ENCODE results near the gene TCEAL3.
"Not testable (repeated sequence)": the region's sequence is repeated elsewhere in the genome, so short reads cannot be mapped to it uniquely, and the experiment has no call there.

Gene TCEAL3

DNA sequence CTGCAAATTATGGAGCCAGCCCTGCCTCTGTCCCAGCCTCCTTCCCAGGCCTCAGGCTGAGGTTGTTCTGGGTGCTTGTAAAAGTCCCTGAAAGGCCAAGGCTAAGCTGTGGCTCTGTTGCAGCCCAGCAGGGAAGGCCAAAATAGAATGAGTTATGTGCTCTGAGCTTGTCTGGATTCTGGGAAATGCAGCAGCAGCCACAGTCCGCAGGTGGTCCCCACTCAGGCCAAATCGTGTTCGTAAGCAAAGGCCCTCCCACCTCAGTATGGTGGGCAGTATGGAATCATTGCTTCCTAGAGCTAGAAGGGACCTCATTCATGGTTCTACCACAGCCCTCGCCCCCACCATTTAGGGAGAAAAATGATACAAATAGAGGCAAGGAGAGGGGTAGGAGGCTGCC lies 16.3 kb downstream of the TCEAL3 start:
- no peak for DNase-seq (ENCODE audit: extremely low read depth in 1 of 2, low read depth in 1 of 2)

GRCh38 chrX:103626855-103627254 lies 19.1 kb downstream of the TCEAL3 start:
- DNase-seq (ENCODE audit: extremely low read depth in 1 of 2, low read depth in 1 of 2) = no peak

DNA sequence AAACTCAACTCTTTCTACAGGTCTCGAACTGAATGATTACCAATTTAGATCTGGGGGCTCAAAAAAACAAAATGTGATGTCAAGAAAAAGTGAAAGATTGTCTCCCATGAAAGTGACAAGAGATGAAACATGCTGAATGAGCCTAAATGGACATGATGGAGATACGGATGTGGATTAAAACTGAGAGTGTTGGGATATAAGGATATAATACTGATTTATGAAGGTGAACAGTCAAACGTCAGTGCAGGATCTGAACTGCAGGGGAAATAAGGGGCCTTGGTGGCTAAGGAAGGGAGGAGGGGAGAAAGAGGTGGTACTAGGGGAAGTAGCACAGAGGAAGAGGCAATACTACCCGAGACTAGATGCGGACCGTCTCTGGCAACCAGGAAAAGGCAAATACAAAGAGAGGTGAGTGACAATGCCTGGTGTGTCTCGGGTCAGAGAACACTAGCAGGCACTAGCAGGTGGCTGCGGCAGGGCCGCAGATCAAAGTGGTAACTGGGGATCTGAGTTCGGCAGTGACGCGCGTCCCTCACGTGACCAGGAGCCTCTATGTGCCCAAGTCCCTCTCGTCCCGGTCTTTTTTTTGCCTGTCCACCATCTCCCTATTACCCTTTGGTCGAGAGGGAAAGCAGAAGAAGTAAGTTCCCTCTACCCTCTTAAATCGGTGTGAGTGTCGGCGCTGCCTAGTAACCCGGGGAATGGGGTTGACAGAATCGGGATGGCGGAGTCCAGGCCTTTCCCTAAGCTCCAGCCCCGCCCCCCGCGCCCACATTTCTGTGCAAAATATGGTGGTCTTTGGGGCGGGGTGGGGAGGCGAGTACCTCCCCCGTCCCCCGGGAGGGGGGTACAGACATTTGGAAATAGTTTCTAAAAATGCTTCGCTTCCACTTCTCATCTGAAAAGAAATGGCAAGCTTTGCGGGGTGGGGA lies 20.9 kb downstream of the TCEAL3 start, which contains the start of gene TCEAL1:
Gene TCEAL1, plus strand, starts transcription at position 590 of the 932 bp plus-strand sequence. CDS start 942 bp downstream, outside the sequence.
- DNase-seq (ENCODE audit: extremely low read depth in 1 of 2, low read depth in 1 of 2) = no peak

GRCh38 chrX:103629318-103630170 lies 21.8 kb downstream of the TCEAL3 start:
- DNase-seq (ENCODE audit: extremely low read depth in 1 of 2, low read depth in 1 of 2) = no peak

DNA sequence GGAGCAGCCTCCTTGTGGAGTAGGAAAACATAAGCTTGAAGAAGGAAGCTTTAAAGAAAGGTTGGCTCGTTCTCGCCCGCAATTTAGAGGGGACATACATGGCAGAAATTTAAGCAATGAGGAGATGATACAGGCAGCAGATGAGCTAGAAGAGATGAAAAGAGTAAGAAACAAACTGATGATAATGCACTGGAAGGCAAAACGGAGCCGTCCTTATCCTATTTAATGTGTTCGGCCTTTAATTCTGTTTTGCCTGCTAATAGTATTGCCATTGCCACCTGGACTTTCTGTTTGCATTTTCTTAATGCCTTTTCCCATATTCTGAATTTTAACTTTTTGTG lies 22.4 kb downstream of the TCEAL3 start:
- no peak for DNase-seq (ENCODE audit: extremely low read depth in 1 of 2, low read depth in 1 of 2)

- no peak for DNase-seq (ENCODE audit: extremely low read depth in 1 of 2, low read depth in 1 of 2)
These were observed 23.4 kb downstream of the TCEAL3 start for GRCh38 chrX:103631145-103631544.

GRCh38 chrX:103635436-103635835 lies 27.7 kb downstream of the TCEAL3 start:
- no peak for DNase-seq (ENCODE audit: extremely low read depth in 1 of 2, low read depth in 1 of 2)

- no peak for DNase-seq (ENCODE audit: extremely low read depth in 1 of 2, low read depth in 1 of 2)
These were observed 30.0 kb downstream of the TCEAL3 start for GRCh38 chrX:103637604-103638338.

DNA sequence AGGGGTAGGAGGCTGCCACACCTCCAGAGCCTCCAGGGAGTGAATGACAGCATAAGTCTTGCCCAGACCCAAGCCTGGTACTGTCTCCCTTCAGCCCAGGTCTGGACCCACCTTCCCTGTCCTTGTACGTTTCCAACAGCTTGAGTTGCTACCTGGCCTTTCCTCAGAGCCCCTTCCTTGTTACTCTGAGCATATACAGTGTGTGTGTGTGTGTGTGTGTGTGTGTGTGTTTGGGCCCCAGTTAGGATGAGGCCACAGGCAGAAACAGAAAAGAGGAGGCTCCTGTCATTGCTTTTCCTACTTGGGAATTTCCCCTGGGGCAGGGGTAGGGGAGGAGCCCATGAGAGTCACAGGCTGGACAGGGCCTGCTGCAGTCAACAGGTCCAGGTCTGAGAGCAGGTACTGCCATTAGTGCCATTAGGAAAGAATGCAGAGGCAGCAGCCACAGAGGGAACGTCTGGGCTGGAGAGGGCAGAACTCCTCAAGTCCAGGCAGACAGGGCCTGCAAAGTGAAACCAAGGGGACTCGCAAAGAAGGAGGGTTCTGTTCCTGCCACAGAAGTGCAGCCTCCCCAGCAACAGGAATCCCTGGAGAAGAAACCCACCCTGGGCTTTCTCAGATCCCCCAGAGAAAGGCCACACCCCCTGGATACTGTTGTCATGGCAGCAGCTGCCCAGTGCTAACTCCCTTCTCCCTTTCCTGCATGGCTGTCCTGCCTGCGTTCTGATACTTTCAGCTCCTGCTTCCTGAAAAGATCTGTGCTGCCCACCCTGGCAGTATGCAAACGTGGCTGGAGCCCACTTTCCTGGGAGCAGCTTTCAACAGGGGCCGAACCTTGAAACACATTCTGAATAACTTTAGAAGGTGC lies 30.9 kb downstream of the TCEAL3 start:
- not testable (repeated sequence) for DNase-seq (ENCODE audit: extremely low read depth in 1 of 2, low read depth in 1 of 2)

- no peak for DNase-seq (ENCODE audit: extremely low read depth in 1 of 2, low read depth in 1 of 2)
These were observed 32.8 kb downstream of the TCEAL3 start for GRCh38 chrX:103640401-103641155.

- DNase-seq (ENCODE audit: extremely low read depth in 1 of 2, low read depth in 1 of 2) = no peak
These were observed 36.4 kb downstream of the TCEAL3 start for GRCh38 chrX:103644125-103644524.

- DNase-seq (ENCODE audit: extremely low read depth in 1 of 2, low read depth in 1 of 2) = no peak
These were observed 39.9 kb downstream of the TCEAL3 start for GRCh38 chrX:103647630-103648029.

DNA sequence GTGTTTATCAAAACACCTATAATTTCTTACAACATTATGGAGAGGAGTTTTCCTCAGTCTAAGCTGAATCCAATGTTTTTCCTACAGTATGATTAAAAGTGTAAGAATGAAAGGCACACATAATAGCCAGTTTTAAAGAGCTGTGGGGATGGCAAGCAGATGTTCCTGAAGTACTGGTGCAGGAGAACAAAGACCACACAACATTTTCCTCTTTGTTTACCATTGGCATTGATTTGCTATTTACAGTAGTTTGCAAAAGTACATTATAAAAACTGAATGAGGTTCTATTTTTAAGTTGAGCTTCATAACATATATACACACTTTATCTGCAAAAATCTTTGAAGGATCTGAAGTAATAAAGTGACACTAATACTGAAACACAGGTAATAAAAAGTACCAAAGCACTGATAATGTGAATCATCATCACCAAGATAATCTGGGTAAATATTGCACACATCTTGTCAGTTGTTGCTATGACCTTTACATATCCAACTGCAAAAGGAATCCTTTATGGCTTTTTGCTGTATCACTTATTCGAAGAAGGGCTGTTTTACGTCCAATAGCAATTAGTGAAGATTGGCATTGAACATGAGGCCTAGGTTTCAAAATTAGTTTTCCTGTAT lies 43.5 kb downstream of the TCEAL3 start:
- DNase-seq (ENCODE audit: extremely low read depth in 1 of 2, low read depth in 1 of 2) = no peak

DNA sequence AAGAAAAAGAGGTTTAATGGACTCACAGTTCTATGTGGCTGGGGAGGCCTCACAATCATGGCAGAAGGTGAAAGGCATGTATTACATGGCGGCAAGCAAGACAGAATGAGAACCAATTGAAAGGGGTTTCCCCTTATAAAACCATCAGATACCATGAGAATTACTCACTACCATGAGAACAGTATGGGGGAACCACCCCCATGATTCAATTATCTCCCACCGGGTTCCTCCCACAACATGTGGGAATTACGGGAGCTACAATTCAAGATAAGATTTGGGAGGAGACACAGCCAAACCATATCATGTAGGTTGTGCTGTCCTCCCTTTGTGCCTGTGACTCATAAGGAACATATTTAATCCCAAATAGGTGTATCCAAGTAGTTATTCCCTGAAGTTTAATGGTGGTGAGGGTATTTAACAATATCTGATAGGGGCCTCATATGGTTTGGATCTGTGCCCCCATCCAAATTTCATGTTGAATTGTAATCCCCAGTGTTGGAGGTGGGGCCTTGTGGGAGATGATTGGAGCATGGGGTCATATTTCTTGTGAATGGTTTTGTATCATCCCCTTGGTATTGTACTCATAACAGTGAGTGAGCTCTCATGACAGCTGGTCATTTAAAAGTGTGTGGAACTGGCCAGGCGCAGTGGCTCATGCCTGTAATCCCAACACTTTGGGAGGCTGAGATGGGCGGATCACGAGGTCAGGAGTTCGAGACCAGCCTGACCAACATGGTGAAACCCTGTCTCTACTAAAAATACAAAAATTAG lies 47.7 kb downstream of the TCEAL3 start:
- DNase-seq (ENCODE audit: extremely low read depth in 1 of 2, low read depth in 1 of 2) = not testable (repeated sequence)

DNA sequence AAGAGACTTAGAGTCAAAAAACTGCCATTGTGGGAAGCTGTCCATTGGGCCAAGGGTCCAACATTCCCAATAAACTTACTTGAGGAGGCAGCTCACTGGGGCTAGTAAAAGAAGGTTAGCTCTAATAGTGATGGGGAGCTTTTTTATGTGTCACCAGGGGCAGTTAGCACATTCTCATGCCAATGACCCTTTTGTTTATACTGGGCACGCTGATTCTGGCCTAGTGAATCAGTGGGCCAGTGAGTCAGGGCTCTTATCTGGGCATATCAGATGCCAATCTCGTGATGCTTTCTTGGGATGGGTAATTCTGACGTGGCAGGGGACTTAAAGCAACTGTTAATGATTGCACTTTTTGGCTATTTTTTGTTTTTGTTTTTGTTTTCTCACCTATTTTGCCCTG lies 48.9 kb downstream of the TCEAL3 start:
- no peak for DNase-seq (ENCODE audit: extremely low read depth in 1 of 2, low read depth in 1 of 2)

DNA sequence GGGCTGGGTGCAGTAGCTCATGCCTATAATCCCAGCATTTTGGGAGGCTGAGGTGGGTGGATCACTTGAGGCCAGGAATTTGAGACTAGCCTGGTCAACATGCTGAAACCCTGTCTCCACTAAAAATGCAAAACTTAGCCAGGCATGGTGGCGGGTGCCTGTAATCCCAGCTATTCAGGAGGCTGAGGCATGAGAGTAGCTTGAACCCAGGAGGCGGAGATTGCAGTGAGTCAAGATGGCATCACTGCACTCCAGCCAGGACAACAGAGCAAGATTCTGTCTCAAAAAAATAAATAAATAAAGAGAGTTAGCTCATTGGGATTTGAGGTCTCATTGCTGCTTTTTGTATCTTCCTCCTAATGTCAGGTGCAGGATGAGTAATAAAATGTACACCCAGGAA lies 49.3 kb downstream of the TCEAL3 start:
- DNase-seq (ENCODE audit: extremely low read depth in 1 of 2, low read depth in 1 of 2) = not testable (repeated sequence)

DNA sequence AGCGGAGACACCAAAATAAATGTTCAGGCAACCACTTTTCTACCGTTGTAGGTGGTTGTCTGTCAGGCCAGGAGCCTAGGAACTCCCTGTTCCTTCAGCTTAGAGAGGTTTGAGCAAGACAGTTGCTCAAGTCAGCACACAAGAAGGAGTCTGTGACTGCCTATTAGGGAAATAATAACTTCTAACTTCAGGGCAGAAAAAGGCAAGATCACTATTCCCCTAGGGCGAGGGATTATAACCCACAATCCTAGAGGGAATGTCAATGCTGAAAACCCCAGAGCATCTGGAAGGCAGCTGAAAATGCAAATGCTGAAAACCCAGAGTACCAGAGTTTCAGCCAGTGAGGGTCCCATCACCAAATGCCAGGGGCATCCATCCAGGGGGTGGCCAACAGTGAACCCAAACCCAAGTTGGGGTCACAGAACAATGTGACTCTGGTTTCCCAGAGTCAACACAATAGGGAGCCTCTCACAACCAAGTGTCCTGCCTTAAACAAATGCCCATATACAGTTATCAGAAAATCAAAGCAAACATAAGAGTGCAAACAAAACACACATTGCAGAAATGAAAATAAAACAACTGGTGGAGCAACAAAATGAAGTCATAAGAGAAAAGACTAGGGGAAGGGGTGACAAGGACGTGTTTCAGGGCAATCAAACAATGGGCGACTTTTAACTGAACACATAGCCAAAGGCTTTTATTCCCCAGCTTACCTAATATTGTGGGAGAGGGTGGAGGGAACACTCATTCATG lies 51.1 kb downstream of the TCEAL3 start:
- no peak for DNase-seq (ENCODE audit: extremely low read depth in 1 of 2, low read depth in 1 of 2)

All from stimulated activated CD8-positive, alpha-beta memory T cell treated with anti-CD3 and anti-CD28 coated beads, Interleukin-7, amount 100 ng/mL, for 48 hours (primary cell).